WTC11 (cell line): Measurements from ENCODE around the gene LMF1. TPM values are rescaled to one million over a fixed set of nuclear protein-coding genes. Genes with fewer than 3 reads are reported as not detected.
"Not testable (repeated sequence)": the region's sequence is repeated elsewhere in the genome, so short reads cannot be mapped to it uniquely, and the experiment has no call there.

Source experiments
- ATAC-seq: fragments of 200-7000 bp; cut with Tn5 transposase; 2 replicates; pipeline ENCODE4 v1.10.0; 2021; ENCODE audit warnings: mild to moderate bottlenecking, moderate library complexity
- CTCF ChIA-PET: fragments of 300-600 bp; sonication (Branson Sonifier 250); formaldehyde crosslinking; loops from one replicate; lab custom pipeline; 2021; ENCODE audit warnings: antibody characterized with exemption; lab: Charles Lee
- POLR2A ChIA-PET: fragments of 350-600 bp; sonication (Branson Sonifier 250); formaldehyde crosslinking; loops from one replicate; lab custom pipeline; 2021; ENCODE audit warnings: antibody characterized with exemption; lab: Charles Lee
- DNase-seq: peaks from one replicate; pipeline ENCODE4 v3.0.0; 2021; ENCODE audit warnings: low spot score
- H3K27ac Mint-ChIP-seq: 2 replicates; pipeline ENCODE4 v1.8.0; 2021; ENCODE audit warnings: mixed read lengths
- H3K27me3 Mint-ChIP-seq: 2 replicates; pipeline ENCODE4 v1.8.0; 2021; ENCODE audit warnings: low read depth, mild to moderate bottlenecking, moderate library complexity, mixed read lengths
- H3K36me3 Mint-ChIP-seq: 2 replicates; pipeline ENCODE4 v1.8.0; 2021; ENCODE audit warnings: mixed read lengths
- H3K4me1 Mint-ChIP-seq: 2 replicates; pipeline ENCODE4 v1.8.0; 2022; ENCODE audit warnings: mixed read lengths
- H3K4me3 Mint-ChIP-seq: 2 replicates; pipeline ENCODE4 v1.8.0; 2021; ENCODE audit warnings: mild to moderate bottlenecking, moderate library complexity, mixed read lengths
- H3K9me3 Mint-ChIP-seq: 2 replicates; pipeline ENCODE4 v1.8.0; 2021; ENCODE audit warnings: mixed read lengths
- FOXJ3 ChIP-seq: sonication (generic); formaldehyde crosslinking; IDR thresholded peaks from 2 replicates; pipeline ENCODE4 v1.9.0; 2021; ENCODE audit warnings: missing genetic modification reagents, mild to moderate bottlenecking, borderline replicate concordance
- FOXP1 ChIP-seq: sonication (generic); formaldehyde crosslinking; IDR thresholded peaks from 2 replicates; pipeline ENCODE4 v1.8.0; 2022; ENCODE audit warnings: missing genetic modification reagents, mild to moderate bottlenecking, moderate library complexity, borderline replicate concordance
- JUN ChIP-seq: sonication (generic); formaldehyde crosslinking; IDR thresholded peaks from 2 replicates; pipeline ENCODE4 v1.8.0; 2023; ENCODE audit warnings: mild to moderate bottlenecking, missing genetic modification reagents
- MYBL2 ChIP-seq: sonication (generic); formaldehyde crosslinking; IDR thresholded peaks from 2 replicates; pipeline ENCODE4 v1.8.1; 2023; ENCODE audit warnings: mild to moderate bottlenecking, moderate library complexity, missing genetic modification reagents
- TEAD1 ChIP-seq: sonication (generic); formaldehyde crosslinking; IDR thresholded peaks from 2 replicates; pipeline ENCODE4 v1.8.0; 2022; ENCODE audit warnings: mild to moderate bottlenecking, missing genetic modification reagents
- TP53 ChIP-seq: sonication (generic); formaldehyde crosslinking; IDR thresholded peaks from 2 replicates; pipeline ENCODE4 v1.8.1; 2023; ENCODE audit warnings: mild to moderate bottlenecking, missing genetic modification reagents
- ZNF121 ChIP-seq: sonication (generic); formaldehyde crosslinking; IDR thresholded peaks from 2 replicates; pipeline ENCODE4 v1.8.0; 2023; ENCODE audit warnings: missing genetic modification reagents
- ZNF232 ChIP-seq: sonication (generic); formaldehyde crosslinking; IDR thresholded peaks from 2 replicates; pipeline ENCODE4 v1.8.0; 2022; ENCODE audit warnings: mild to moderate bottlenecking, missing genetic modification reagents
- ZNF423 ChIP-seq: fragments of 250-450 bp; sonication (Bioruptor Pico); IDR thresholded peaks from 2 replicates; pipeline ENCODE4 v2.1.2; 2022; ENCODE audit warnings: mild to moderate bottlenecking, moderate library complexity
- total RNA-seq: library from RNA; stranded (reverse); gene quantifications from 3 replicates; pipeline ENCODE4 v1.2.3, GENCODE V29; 2021
- TF ChIP-seq, protein P1 (sequence below): sonication (generic); formaldehyde crosslinking; IDR thresholded peaks from 2 replicates; pipeline ENCODE4 v1.8.1; 2023; ENCODE audit warnings: mild to moderate bottlenecking, missing genetic modification reagents, moderate library complexity
- TF ChIP-seq, protein P2 (sequence below): sonication (generic); formaldehyde crosslinking; IDR thresholded peaks from 2 replicates; pipeline ENCODE4 v1.8.1; 2023; ENCODE audit warnings: mild to moderate bottlenecking, missing genetic modification reagents, moderate library complexity
- TF ChIP-seq, protein P3 (sequence below): sonication (generic); formaldehyde crosslinking; IDR thresholded peaks from 2 replicates; pipeline ENCODE4 v1.8.0; 2022; ENCODE audit warnings: missing genetic modification reagents

The LMF1 gene
- total RNA-seq, 1 experiment from 2014 or later: 10.5 TPM

DNA sequence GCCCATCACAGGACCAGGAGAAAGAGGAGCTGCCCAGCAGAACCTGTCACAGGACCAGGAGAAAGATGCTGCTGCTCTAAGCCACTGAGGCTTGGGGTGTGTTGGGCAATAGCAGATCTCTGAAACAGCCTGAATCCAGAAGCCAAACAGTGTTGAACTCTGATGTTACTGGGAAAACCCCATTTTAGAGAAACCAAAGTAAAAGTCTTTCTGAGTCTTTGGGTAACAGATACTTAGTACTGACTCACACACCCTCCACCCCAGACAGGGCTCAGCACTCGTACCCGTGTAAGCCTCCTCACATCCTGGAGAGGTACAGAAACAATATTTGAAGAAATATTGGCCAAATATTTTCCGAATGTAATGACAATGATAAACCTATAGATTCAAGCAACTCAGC lies 87.4 kb downstream of the LMF1 start:
- POLR2A ChIA-PET: no interaction called here
- H3K27ac Mint-ChIP-seq: no peak overlapping the region
- no peaks in the 10 kb centered on the region for H3K9me3 Mint-ChIP-seq
- H3K36me3 Mint-ChIP-seq: no peaks in the 10 kb centered on the region
- no peaks in the 10 kb centered on the region for H3K4me1 Mint-ChIP-seq
- no peaks in the 10 kb centered on the region for H3K27me3 Mint-ChIP-seq
- H3K4me3 Mint-ChIP-seq: no peak overlapping the region
- ATAC-seq (no peak), DNase-seq (no peak)
- TF ChIP-seq, protein P1, sequence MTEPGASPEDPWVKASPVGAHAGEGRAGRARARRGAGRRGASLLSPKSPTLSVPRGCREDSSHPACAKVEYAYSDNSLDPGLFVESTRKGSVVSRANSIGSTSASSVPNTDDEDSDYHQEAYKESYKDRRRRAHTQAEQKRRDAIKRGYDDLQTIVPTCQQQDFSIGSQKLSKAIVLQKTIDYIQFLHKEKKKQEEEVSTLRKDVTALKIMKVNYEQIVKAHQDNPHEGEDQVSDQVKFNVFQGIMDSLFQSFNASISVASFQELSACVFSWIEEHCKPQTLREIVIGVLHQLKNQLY (CRISPR knock-in tag): no peak
- TF ChIP-seq, protein P2, sequence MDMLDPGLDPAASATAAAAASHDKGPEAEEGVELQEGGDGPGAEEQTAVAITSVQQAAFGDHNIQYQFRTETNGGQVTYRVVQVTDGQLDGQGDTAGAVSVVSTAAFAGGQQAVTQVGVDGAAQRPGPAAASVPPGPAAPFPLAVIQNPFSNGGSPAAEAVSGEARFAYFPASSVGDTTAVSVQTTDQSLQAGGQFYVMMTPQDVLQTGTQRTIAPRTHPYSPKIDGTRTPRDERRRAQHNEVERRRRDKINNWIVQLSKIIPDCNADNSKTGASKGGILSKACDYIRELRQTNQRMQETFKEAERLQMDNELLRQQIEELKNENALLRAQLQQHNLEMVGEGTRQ (CRISPR knock-in tag): no peak
- no peak for TF ChIP-seq TEAD1 (CRISPR knock-in tag)
- TF ChIP-seq FOXJ3 (CRISPR knock-in tag): no peak
- CTCF ChIA-PET: no interaction called here

DNA sequence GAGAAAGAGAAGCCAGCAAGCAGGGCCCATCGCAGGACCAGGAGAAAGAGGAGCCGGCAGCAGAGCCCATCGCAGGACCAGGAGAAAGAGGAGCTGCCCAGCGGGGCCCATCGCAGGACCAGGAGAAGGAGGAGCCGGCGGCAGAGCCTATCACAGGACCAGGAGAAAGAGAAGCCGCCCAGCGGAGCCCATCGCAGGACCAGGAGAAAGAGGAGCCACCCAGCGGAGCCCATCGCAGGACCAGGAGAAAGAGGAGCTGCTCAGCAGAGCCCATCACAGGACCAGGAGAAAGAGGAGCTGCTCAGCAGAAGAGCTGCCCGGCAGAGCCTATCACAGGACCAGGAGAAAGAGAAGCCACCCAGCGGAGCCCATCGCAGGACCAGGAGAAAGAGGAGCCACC lies 88.1 kb downstream of the LMF1 start:
- ATAC-seq, H3K27ac Mint-ChIP-seq, CTCF ChIA-PET, H3K27me3 Mint-ChIP-seq, H3K4me1 Mint-ChIP-seq, H3K36me3 Mint-ChIP-seq, H3K9me3 Mint-ChIP-seq, DNase-seq, POLR2A ChIA-PET, H3K4me3 Mint-ChIP-seq: not testable (repeated sequence)

DNA sequence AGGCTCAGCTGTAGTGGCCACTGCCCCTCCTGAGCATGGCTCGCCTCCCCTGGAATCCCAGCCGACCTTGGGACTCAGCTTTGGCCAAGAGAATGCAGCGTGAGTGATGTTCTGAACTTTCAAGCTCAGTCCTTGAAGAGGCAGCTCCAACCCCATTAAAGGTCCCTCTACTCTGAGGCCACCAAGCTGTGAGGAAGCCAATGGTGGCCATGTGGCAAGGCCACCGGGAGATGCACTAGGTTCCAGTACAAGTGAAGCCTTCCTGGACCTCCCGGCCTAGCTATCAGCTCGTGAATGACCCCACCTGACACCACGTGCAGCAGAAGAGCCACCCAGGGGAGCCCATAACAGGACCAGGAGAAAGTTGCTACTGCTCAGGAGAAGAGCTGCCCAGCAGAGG lies 88.5 kb downstream of the LMF1 start:
- H3K27ac Mint-ChIP-seq: no peak overlapping the region
- no peak overlapping the region for H3K4me3 Mint-ChIP-seq
- no peaks in the 10 kb centered on the region for H3K36me3 Mint-ChIP-seq
- no peak for TF ChIP-seq ZNF423 (CRISPR knock-in tag)
- no peak for TF ChIP-seq TEAD1 (CRISPR knock-in tag)
- TF ChIP-seq TP53 (CRISPR knock-in tag): no peak
- no peak for TF ChIP-seq ZNF121 (CRISPR knock-in tag)
- TF ChIP-seq, protein P2 (CRISPR knock-in tag): no peak
- no peak for TF ChIP-seq ZNF232
- no peak for TF ChIP-seq JUN (CRISPR knock-in tag)
- no peak for TF ChIP-seq MYBL2 (CRISPR knock-in tag)
- TF ChIP-seq FOXJ3 (CRISPR knock-in tag): no peak
- CTCF ChIA-PET: interaction anchor here (1.1 kb wide), 1 partner anchor 101 kb away, joined by 3 read pairs; no protein-coding TSS in a partner anchor
- H3K4me1 Mint-ChIP-seq: no peaks in the 10 kb centered on the region
- ATAC-seq (no peak), DNase-seq (no peak)
- H3K9me3 Mint-ChIP-seq: no peaks in the 10 kb centered on the region
- H3K27me3 Mint-ChIP-seq: no peaks in the 10 kb centered on the region
- POLR2A ChIA-PET: no interaction called here

DNA sequence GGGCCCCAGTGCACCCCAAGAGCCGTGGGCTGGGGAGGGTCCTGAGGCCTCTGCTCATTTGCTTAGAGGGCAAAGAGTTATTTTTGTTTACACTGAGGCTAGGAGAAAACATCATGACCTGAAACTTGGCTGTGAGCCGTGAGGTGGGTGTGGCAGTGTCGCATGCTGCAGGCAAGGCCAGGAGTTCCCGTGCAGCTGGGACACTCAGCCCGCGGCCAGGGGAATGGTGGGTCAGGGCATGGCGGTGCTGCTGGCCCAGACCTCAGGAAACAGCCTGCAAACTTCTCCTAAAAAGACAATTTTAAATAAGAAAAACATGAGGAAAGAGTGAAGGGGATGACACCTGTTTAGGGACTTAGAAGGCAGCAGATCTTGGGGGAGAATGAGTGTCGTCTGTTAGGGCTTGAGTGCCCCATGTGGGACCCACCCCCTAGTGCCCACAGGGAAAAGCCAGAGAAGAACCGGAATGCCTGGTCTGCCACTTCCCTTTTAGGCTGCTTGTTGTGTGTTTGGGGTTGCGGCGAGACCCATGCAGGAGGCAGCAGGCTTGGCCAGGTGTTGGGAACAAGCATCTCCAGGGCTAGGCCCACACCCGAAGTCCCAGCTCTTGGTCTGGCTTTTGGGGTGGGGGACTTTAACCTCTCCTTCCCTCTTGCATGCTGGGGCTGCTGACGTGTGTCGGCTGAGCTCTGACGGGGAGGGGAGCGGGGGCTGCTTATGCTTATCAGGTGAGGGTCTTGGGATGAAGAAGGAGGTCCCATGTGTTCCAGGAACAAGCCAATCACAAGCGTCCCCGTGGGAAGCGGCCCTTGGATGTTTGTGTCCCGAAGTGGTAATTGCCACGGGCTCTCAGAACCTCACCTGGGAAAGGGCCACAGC lies 89.3 kb downstream of the LMF1 start:
- H3K36me3 Mint-ChIP-seq: no peaks in the 10 kb centered on the region
- CTCF ChIA-PET: interaction anchor here (1.1 kb wide), 1 partner anchor 101 kb away, joined by 3 read pairs; no protein-coding TSS in a partner anchor
- no peak for ATAC-seq

More for the DNA sequence above, 89.3 kb downstream of the LMF1 start:
- Mint-ChIP-seq H3K27ac (peak overlapping the region; percentile 65; the same call in 1 of the 2 replicates), H3K27me3 (no peaks in the 10 kb centered on the region), H3K9me3 (no peaks in the 10 kb centered on the region), H3K4me1 (no peaks in the 10 kb centered on the region), H3K4me3 (no peak overlapping the region)
- DNase-seq: no peak
- TF ChIP-seq, protein P3, sequence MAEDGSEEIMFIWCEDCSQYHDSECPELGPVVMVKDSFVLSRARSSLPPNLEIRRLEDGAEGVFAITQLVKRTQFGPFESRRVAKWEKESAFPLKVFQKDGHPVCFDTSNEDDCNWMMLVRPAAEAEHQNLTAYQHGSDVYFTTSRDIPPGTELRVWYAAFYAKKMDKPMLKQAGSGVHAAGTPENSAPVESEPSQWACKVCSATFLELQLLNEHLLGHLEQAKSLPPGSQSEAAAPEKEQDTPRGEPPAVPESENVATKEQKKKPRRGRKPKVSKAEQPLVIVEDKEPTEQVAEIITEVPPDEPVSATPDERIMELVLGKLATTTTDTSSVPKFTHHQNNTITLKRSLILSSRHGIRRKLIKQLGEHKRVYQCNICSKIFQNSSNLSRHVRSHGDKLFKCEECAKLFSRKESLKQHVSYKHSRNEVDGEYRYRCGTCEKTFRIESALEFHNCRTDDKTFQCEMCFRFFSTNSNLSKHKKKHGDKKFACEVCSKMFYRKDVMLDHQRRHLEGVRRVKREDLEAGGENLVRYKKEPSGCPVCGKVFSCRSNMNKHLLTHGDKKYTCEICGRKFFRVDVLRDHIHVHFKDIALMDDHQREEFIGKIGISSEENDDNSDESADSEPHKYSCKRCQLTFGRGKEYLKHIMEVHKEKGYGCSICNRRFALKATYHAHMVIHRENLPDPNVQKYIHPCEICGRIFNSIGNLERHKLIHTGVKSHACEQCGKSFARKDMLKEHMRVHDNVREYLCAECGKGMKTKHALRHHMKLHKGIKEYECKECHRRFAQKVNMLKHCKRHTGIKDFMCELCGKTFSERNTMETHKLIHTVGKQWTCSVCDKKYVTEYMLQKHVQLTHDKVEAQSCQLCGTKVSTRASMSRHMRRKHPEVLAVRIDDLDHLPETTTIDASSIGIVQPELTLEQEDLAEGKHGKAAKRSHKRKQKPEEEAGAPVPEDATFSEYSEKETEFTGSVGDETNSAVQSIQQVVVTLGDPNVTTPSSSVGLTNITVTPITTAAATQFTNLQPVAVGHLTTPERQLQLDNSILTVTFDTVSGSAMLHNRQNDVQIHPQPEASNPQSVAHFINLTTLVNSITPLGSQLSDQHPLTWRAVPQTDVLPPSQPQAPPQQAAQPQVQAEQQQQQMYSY (CRISPR knock-in tag): no peak
- TF ChIP-seq FOXP1: no peak
- POLR2A ChIA-PET: no interaction called here
